ENCODE results near the gene GABBR2. TPM values are rescaled to one million over a fixed set of nuclear protein-coding genes. Genes with fewer than 3 reads are reported as not detected.

The GABBR2 gene
- polyA plus RNA-seq, 1 donor (not counting 4 experiments of a cell fraction or from before 2014, with no cell fraction given) = 0.01 TPM

DNA sequence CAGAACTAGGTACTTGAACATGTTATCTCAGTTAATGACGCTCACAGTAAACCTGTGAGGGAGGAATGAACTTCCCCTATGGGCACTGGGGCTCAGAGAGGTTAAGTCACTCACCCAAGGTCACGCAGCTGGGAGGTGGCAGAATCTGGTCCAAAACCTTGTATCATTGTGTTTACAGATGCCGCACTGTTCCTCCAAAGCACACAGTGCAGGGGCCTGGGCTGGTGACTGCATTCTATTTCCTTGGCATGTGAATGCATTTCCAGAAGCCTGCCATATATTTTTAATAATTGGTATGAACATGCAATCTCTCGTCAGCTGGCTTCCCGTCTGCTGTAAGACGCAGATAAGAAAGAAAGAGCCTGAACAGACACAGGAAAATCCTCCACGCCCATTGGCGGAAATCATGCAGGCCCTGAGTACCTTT, 376.3 kb downstream of the GABBR2 start:
- no peaks in the 10 kb centered on the region for H3K9me3 ChIP-seq (ENCODE audit: control insufficient read depth, low read depth, low read length)
- DNase-seq (ENCODE audit: low read depth, low spot score) (no peak), FAIRE-seq (no peak)
- H3K4me2 ChIP-seq (ENCODE audit: control insufficient read depth, extremely low read depth, insufficient read depth, low read depth, low read length) = no peak overlapping the region
- no peak overlapping the region for H3K27ac ChIP-seq (ENCODE audit: control insufficient read depth, insufficient read depth, low read length)
- H3K4me1 ChIP-seq (ENCODE audit: control insufficient read depth, extremely low read depth, insufficient read depth, low read length) = peaks cover 26% of the 10 kb centered on the region
- no peaks in the 10 kb centered on the region for H3K79me2 ChIP-seq (ENCODE audit: control insufficient read depth, insufficient read depth, low read length)
- H3K9ac ChIP-seq (ENCODE audit: control insufficient read depth, extremely low read depth, insufficient read depth, low read length) = no peak overlapping the region
- H3K27me3 ChIP-seq (ENCODE audit: control insufficient read depth, extremely low read depth, insufficient read depth, low read length) = peaks cover 3% of the 10 kb centered on the region
- no peak overlapping the region for H2AFZ ChIP-seq (ENCODE audit: control insufficient read depth, low read length)
- H3K9me1 ChIP-seq (ENCODE audit: control insufficient read depth, extremely low read depth, insufficient read depth, low read length) = no peaks in the 10 kb centered on the region
- H3K4me3 ChIP-seq (ENCODE audit: control insufficient read depth in 2 of 3, extremely low read depth in 1 of 3, insufficient read depth in 2 of 3, low read depth in 1 of 3, low read length in 3 of 3) = no peak overlapping the region
- dilution Hi-C loops (cut with MboI; ENCODE audit: extremely low pct_ligation_motif_present, low sequenced_read_pairs) = no loop called here
- no peaks in the 10 kb centered on the region for H4K20me1 ChIP-seq (ENCODE audit: control insufficient read depth, extremely low read depth, insufficient read depth, low read length)
- TF ChIP-seq, protein P1, sequence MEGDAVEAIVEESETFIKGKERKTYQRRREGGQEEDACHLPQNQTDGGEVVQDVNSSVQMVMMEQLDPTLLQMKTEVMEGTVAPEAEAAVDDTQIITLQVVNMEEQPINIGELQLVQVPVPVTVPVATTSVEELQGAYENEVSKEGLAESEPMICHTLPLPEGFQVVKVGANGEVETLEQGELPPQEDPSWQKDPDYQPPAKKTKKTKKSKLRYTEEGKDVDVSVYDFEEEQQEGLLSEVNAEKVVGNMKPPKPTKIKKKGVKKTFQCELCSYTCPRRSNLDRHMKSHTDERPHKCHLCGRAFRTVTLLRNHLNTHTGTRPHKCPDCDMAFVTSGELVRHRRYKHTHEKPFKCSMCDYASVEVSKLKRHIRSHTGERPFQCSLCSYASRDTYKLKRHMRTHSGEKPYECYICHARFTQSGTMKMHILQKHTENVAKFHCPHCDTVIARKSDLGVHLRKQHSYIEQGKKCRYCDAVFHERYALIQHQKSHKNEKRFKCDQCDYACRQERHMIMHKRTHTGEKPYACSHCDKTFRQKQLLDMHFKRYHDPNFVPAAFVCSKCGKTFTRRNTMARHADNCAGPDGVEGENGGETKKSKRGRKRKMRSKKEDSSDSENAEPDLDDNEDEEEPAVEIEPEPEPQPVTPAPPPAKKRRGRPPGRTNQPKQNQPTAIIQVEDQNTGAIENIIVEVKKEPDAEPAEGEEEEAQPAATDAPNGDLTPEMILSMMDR (optimal IDR thresholded peaks at IDR 0.05 in 1 of 3, IDR thresholded peaks at IDR 0.05 in 1 of 3, conservative IDR thresholded peaks at IDR 0.05 in 1 of 3; ENCODE audit: extremely low read depth in 1 of 3, insufficient read depth in 2 of 3, low read length in 3 of 3) = no peak
- no peak for TF ChIP-seq EZH2 (IDR thresholded peaks at IDR 0.05; ENCODE audit: low read length)
- no peaks in the 10 kb centered on the region for H3K36me3 ChIP-seq (ENCODE audit: control insufficient read depth in 2 of 2, extremely low read depth in 1 of 2, insufficient read depth in 2 of 2, low read length in 2 of 2)

DNA sequence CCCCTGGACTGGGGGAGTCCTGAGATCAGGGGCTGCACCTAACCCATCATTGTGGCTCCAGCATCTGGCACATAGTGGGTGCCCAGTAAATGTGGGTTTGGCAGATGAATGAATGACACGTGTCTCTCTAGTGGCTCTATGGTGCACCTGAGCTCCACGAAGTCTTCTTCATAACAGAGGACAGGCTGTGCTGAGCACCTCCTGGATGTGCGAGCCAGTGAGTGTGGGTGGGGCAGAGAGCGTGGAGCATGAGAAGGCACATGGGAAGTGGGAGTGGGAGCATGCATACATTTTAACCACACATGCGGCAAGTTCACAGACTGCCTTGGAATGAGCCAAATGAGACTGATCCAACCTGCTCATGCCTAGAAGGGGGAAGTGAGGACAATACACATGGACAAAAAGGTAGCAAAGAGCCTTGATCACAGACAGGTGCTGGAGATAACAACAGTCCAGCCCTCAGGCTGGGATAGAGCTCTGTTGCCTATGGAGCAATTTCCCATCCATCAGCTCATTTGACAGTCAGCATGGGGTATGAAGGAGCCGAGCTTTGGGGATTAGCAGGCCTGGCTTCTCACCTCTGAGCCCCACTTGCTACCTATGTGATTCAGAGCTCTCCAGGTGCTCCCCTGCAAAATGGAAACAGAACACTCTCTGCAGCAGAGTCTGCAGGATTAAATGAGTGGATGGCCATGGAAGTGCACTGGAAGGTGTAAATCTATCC, 377.0 kb downstream of the GABBR2 start:
- H3K9me1 ChIP-seq (ENCODE audit: control insufficient read depth, extremely low read depth, insufficient read depth, low read length) = no peaks in the 10 kb centered on the region
- dilution Hi-C loops (cut with MboI; ENCODE audit: extremely low pct_ligation_motif_present, low sequenced_read_pairs) = no loop called here
- no peaks in the 10 kb centered on the region for H3K79me2 ChIP-seq (ENCODE audit: control insufficient read depth, insufficient read depth, low read length)
- peaks cover 3% of the 10 kb centered on the region for H3K27me3 ChIP-seq (ENCODE audit: control insufficient read depth, extremely low read depth, insufficient read depth, low read length)
- H3K4me3 ChIP-seq (ENCODE audit: control insufficient read depth in 2 of 3, extremely low read depth in 1 of 3, insufficient read depth in 2 of 3, low read depth in 1 of 3, low read length in 3 of 3) = no peak overlapping the region
- FAIRE-seq (no peak), DNase-seq (ENCODE audit: low read depth, low spot score) (no peak)
- H3K9ac ChIP-seq (ENCODE audit: control insufficient read depth, extremely low read depth, insufficient read depth, low read length) = no peak overlapping the region
- H4K20me1 ChIP-seq (ENCODE audit: control insufficient read depth, extremely low read depth, insufficient read depth, low read length) = no peaks in the 10 kb centered on the region
- no peak overlapping the region for H2AFZ ChIP-seq (ENCODE audit: control insufficient read depth, low read length)
- H3K27ac ChIP-seq (ENCODE audit: control insufficient read depth, insufficient read depth, low read length) = no peak overlapping the region
- H3K36me3 ChIP-seq (ENCODE audit: control insufficient read depth in 2 of 2, extremely low read depth in 1 of 2, insufficient read depth in 2 of 2, low read length in 2 of 2) = no peaks in the 10 kb centered on the region
- TF ChIP-seq EZH2 (IDR thresholded peaks at IDR 0.05; ENCODE audit: low read length) = no peak
- TF ChIP-seq, protein P1 (optimal IDR thresholded peaks at IDR 0.05 in 1 of 3, IDR thresholded peaks at IDR 0.05 in 1 of 3, conservative IDR thresholded peaks at IDR 0.05 in 1 of 3; ENCODE audit: extremely low read depth in 1 of 3, insufficient read depth in 2 of 3, low read length in 3 of 3) = no peak
- H3K4me1 ChIP-seq (ENCODE audit: control insufficient read depth, extremely low read depth, insufficient read depth, low read length) = peaks cover 26% of the 10 kb centered on the region
- H3K9me3 ChIP-seq (ENCODE audit: control insufficient read depth, low read depth, low read length) = no peaks in the 10 kb centered on the region
- H3K4me2 ChIP-seq (ENCODE audit: control insufficient read depth, extremely low read depth, insufficient read depth, low read depth, low read length) = no peak overlapping the region
